Activated T-cell treated with anti-CD3 and anti-CD28 coated beads for 24 hours (primary cell): Measurements from ENCODE around the gene LILRA6.
"Not testable (repeated sequence)": the region's sequence is repeated elsewhere in the genome, so short reads cannot be mapped to it uniquely, and the experiment has no call there.

Experiments used
- DNase-seq: peaks from one replicate; pipeline ENCODE4 v3.0.0-alpha.2; 2020; ENCODE audit warnings: low read depth

The LILRA6 gene

GRCh38 chr19:54231077-54231931 is 11.3 kb downstream of the LILRA6 start:
- DNase-seq: peak; percentile 75

GRCh38 chr19:54230031-54230430 is 12.6 kb downstream of the LILRA6 start:
- DNase-seq: no peak

GRCh38 chr19:54229146-54229545 is 13.4 kb downstream of the LILRA6 start:
- DNase-seq: no peak

- DNase-seq: not testable (repeated sequence)
Observed at GRCh38 chr19:54224619-54225018, 18.0 kb downstream of the LILRA6 start.

- DNase-seq: not testable (repeated sequence)
Observed at GRCh38 chr19:54223937-54224281, 18.7 kb downstream of the LILRA6 start.

GRCh38 chr19:54223277-54223936 is 19.2 kb downstream of the LILRA6 start:
- not testable (repeated sequence) for DNase-seq

GRCh38 chr19:54222474-54223276 is 19.9 kb downstream of the LILRA6 start, which contains the start of gene LILRB3:
LILRB3 (minus strand) TSS chr19:54223007; CDS start chr19:54222976, 31 bp downstream.
- not testable (repeated sequence) for DNase-seq

GRCh38 chr19:54221947-54222346 is 20.6 kb downstream of the LILRA6 start:
- DNase-seq: not testable (repeated sequence)

GRCh38 chr19:54219702-54220101 is 22.9 kb downstream of the LILRA6 start:
- DNase-seq: not testable (repeated sequence)

GRCh38 chr19:54218960-54219661 is 23.5 kb downstream of the LILRA6 start:
- DNase-seq: no peak

GRCh38 chr19:54218259-54218658 is 24.3 kb downstream of the LILRA6 start:
- DNase-seq: no peak

- not testable (repeated sequence) for DNase-seq
Observed at GRCh38 chr19:54217517-54218247, 24.9 kb downstream of the LILRA6 start.

GRCh38 chr19:54216869-54217268 is 25.7 kb downstream of the LILRA6 start:
- no peak for DNase-seq

- DNase-seq: not testable (repeated sequence)
Observed at GRCh38 chr19:54214734-54215133, 27.9 kb downstream of the LILRA6 start.

- not testable (repeated sequence) for DNase-seq
Observed at GRCh38 chr19:54214217-54214616, 28.4 kb downstream of the LILRA6 start.

- DNase-seq: no peak
Observed at GRCh38 chr19:54211235-54211634, 31.4 kb downstream of the LILRA6 start.

GRCh38 chr19:54209811-54210494 is 32.6 kb downstream of the LILRA6 start:
- DNase-seq: peak; percentile 23

GRCh38 chr19:54209058-54209810 is 33.4 kb downstream of the LILRA6 start:
- DNase-seq: peak; percentile 20

GRCh38 chr19:54208784-54209057 is 33.9 kb downstream of the LILRA6 start:
- no peak for DNase-seq
